Measurements from ENCODE around the gene GBX1.

GBX1 gene

DNA sequence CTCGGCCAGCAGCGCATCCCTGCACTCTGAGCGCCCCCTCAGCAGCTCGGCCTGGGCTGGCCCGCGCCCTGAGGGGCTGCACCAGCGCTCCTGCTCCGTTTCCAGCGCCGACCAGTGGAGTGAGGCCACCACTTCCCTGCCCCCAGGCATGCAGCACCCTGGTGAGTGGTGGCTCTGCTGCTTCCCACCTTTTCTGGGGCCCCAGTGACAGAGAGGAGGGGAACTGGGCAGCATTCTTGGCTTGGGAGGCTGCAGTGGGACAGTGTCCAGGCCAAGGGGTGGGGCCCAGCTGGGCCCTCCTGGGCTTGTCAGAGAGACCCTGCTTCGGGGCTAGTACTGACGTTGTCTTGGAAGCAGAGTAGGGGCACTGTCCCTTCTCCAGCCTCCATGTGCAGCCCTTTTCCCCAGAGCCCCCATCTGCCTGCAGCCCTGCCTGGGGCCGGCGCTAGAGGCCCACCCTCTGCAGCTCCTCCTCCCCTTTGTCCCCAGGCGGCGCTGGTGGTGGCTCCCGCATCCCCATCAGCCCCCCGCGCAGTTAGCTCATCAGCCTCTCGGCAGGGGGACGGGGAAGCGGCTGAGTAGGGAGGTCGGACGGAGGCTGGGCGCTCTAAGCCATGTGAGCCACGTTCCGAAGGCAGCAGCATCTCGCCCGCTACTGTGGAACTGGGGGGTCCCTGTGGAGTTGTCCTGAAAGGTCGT lies 29.2 kb downstream of the GBX1 start:
- TF ChIP-seq, protein P1, sequence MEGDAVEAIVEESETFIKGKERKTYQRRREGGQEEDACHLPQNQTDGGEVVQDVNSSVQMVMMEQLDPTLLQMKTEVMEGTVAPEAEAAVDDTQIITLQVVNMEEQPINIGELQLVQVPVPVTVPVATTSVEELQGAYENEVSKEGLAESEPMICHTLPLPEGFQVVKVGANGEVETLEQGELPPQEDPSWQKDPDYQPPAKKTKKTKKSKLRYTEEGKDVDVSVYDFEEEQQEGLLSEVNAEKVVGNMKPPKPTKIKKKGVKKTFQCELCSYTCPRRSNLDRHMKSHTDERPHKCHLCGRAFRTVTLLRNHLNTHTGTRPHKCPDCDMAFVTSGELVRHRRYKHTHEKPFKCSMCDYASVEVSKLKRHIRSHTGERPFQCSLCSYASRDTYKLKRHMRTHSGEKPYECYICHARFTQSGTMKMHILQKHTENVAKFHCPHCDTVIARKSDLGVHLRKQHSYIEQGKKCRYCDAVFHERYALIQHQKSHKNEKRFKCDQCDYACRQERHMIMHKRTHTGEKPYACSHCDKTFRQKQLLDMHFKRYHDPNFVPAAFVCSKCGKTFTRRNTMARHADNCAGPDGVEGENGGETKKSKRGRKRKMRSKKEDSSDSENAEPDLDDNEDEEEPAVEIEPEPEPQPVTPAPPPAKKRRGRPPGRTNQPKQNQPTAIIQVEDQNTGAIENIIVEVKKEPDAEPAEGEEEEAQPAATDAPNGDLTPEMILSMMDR (conservative IDR thresholded peaks at IDR 0.05): no peak
- TF ChIP-seq ZFX (IDR thresholded peaks at IDR 0.05): no peak
- H3K27ac ChIP-seq: no peak overlapping the region

DNA sequence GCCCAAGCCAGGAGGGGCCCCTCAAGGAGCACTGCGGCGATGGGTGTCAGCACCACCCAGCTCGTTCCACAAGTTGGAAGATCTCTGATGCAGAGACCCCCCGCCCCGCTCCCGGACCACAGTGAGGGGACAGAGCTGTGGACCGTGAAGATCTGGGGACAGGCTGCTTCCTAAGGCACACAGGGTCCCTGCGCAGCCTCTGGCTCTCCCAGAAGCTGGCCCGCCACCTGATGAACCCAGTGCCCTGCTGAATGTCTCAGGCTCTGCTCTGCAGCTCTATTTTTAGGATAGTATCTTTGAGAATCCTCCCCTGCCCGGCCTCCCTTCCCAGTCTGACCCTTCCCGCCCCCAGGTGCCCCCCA lies 29.7 kb downstream of the GBX1 start:
- H3K27ac ChIP-seq: no peak overlapping the region
- no peak for TF ChIP-seq ZFX (IDR thresholded peaks at IDR 0.05)
- TF ChIP-seq, protein P1 (conservative IDR thresholded peaks at IDR 0.05): no peak

DNA sequence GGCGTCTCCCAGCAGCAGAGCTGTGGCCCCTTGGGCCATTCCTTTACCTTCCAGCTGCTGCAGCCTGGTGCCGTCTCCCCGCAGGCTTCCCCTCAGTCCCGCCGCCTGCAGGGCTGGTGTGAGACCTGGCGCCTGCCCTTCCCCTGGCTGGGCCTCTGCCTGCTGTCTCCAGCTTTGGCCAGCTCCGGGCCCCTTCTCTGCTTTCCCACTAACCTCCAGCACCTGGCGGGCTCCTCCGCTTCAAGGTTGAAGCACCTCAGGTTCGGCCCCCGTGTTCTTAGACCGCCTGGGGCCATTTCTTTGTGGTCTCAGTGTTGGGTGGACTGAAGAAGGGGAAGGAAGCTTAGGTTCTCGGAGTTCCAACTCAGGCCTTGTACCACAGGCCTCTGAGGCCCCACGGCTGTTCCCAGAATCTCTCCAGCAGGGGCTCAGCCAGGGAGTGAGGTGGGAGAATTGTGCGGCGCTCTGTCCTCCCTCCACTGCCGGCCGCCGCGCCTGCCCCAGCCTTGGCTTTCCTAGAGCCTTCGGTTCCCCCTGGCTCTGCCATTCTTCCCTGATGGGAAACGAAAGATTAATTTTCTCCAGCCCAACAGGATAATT lies 30.3 kb downstream of the GBX1 start:
- no peak overlapping the region for H3K27ac ChIP-seq
- TF ChIP-seq, protein P1 (conservative IDR thresholded peaks at IDR 0.05): no peak
- no peak for TF ChIP-seq ZFX (IDR thresholded peaks at IDR 0.05)

DNA sequence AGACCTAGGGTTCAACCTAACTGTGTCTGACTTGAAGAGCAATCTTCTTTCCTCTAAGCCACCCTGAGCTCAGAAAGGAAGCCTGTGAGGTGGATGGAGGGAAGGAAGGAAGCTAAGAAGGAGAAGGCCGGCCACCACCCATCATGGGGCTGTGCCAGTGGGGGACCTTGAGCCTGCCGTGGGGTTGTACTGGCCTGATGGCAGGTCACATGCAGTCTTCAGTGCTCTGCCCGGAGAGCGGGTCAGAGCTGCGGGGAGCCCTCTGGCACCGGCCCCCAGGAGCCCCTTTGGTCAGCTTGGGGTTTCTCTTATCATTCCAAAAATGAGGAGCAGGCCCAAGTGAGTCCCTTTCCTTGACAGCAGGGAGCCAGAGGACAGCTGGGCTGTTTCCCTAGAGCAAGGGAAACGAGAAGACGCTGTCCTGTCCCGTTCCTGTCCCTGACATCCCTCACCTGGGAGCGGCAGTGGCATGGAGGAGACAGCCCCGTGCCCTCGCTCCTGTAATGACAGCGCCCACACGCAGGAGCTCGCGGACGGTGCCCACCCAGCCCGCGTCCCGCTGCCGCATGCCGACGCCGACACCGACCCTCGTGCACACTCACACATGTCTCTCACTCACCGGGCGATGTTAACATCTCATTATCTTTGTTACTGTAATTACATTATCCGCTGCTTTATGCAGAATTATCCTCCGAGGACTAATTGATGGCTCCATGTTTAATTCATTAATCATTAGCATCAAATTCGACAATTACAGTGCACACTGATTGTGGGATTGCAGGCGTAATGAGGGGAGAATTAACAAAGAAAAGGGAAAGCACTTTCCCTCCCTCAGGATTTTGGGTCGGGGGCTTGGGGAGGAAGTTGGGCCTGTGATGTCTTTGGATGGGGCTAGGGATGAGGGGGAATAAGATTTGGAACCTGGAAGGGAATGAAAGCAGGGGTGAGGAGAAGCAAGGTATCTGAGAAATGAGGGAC lies 31.3 kb downstream of the GBX1 start:
- TF ChIP-seq, protein P1 (conservative IDR thresholded peaks at IDR 0.05): no peak
- no peak for TF ChIP-seq ZFX (IDR thresholded peaks at IDR 0.05)
- H3K27ac ChIP-seq: no peak overlapping the region

DNA sequence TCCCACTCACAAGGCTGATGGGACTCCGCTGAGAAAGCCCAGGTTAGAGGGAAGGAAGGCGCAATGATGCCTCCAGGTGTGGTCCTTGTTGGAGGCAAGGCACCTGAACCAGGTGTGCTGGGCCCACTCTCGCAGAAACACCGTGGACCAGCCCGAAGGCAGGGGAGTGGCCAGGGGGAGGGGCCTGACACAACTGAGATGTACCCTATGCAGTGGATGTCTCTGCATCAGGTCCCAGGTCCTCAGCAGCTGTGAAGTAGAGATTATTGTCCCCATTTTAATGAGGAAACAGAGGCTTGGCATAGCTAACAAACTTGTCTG lies 32.0 kb downstream of the GBX1 start:
- H3K27ac ChIP-seq: no peak overlapping the region
- TF ChIP-seq, protein P1 (conservative IDR thresholded peaks at IDR 0.05): no peak
- TF ChIP-seq ZFX (IDR thresholded peaks at IDR 0.05): no peak

DNA sequence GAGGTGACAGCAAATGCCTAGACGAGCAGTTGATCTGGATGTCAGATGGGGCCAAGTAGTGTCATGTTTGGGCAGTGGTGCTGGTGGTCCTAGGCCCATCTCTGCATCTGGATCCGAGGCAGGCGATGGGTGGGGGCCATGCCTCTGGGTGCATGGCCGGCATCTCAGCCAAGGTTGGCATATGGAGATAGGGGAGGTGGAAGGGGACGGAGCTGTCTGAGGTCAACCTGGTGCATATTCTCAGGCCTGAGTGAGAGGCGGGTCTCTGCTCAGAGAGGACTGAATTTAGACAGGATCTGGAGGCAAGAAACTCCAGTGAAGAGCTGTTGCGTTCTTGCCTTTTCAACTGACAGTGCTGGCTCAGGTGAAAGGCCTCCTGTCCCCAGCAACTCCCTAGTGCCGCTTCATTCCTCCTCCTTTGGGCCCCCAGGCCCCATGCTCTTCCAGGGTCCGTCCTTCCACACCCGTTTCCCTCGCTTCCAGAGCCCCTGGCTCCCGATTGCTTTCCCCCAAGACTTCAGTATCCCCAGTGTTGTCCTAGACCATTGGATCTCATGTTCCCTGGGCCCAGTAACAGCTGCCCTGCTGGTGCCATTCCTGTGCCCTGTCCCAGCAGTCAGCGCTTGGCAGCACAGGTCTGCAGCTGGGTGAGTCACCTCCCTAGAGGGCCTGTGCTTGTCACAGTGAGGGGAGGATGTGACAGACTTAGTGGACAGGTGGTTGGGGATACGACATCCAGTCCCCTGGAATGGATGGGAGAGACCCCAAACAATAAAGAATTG lies 32.6 kb downstream of the GBX1 start:
- no peak for TF ChIP-seq ZFX (IDR thresholded peaks at IDR 0.05)
- TF ChIP-seq, protein P1 (conservative IDR thresholded peaks at IDR 0.05): no peak

More for the DNA sequence above, 32.6 kb downstream of the GBX1 start:
- no peak overlapping the region for H3K27ac ChIP-seq
